ENCODE measurements around the gene C10orf105.

Gene C10orf105

DNA sequence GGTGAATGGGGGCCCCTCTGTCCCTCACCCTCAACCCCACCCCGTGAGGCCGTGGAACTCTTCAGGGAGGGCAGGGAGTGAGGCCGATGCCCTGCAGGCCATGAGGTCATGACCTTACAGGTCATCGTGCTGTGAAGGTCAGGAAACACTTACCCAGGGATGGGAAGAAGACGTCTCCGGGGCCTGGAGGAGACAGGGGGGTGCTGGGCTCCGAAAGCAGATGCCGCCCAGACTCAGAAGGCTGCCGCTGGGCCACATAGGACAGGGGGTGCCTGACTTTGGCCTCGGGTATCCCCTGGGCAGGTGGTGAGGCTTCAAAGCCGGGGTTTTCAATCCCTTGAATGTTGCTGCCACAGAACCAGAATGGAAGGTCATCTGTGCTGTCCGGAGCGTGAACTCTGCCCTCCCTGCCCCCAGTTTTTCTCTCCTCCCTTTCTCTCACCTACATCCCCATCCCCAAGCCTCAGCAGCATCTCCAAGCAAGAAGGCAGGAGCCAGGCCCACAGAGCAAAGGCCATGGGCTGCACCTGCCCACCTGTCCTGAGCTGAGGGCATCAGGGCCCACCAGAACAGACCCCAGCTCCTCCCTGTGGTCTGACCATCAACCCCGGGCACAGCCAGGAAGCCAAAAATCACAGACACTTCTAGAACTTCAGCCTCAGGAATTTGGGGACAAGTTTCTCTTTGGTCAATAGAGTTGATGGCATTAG, 32.1 kb upstream of the C10orf105 start:
- ATAC-seq = no peak

- ATAC-seq = no peak
These were observed 31.4 kb upstream of the C10orf105 start for GRCh38 chr10:71750986-71751385.

GRCh38 chr10:71750124-71750841, 30.7 kb upstream of the C10orf105 start:
- no peak for ATAC-seq

- no peak for ATAC-seq
These were observed 29.8 kb upstream of the C10orf105 start for GRCh38 chr10:71749396-71749795.

GRCh38 chr10:71748671-71749191, 29.2 kb upstream of the C10orf105 start:
- peak; percentile 64 to 74 for ATAC-seq

- ATAC-seq = no peak
These were observed 28.3 kb upstream of the C10orf105 start for GRCh38 chr10:71747551-71748523.

GRCh38 chr10:71747039-71747531, 27.5 kb upstream of the C10orf105 start:
- ATAC-seq = no peak

DNA sequence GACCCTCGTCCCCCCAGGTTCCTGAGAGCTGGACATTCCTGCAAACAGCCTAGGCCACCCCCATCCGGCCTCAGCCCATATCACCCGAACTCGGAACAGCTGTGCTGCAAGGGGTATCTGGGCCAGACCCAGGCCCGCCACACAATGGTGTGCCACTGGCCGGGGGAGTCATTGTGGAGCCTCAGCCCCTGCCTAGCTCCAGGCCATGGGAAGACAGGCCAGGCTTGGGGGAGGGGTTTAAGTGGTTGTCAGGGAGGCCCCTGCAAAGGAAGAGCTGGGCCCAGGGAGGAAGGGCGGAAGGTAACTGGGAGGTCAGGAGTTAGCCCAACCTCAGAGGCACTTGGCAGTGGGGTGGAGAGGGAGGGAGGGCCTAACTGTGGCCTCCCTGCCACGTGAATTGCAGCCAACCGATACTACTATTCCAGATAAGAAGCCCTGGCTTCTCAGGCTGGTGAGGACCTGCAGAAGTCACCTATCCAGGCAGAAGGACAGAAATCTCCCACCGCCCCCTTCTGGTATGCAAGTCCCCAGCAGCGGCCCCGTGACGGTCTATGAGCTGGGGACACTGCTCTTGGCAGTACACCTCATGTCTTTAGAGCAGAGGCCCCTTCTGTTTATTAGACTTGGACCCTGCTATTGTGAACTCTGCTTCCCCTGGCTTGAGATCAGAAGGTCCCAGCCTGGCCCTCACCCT, 26.9 kb upstream of the C10orf105 start:
- no peak for ATAC-seq

DNA sequence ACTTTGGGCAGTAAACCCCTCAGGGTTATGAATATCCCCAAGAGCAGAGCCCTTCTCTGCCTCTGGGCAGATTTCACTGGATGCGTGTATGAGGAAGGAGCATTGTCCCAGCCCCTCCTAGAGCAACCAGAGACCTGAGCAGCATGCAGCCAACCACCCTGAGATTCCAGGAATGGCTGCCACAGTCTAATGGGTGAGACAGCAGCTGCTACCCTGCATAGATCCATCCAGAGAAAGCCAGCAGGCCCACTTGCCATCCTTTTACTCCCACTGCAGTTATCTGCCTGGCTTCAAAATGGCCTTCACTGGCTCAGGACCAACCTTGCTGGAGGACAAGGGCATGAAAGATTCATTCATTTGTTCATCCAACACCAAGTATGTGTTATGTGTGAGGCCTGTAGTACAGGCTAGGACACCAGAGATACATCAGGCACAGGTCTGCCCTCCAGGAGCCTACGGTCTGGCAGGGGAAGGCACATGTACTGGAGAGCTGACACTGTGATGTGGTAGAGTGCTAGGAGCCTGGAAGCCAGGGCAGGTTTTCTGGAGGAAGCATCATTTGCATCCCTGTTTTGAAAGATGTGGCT, 26.2 kb upstream of the C10orf105 start:
- no peak for ATAC-seq

GRCh38 chr10:71744897-71745663, 25.5 kb upstream of the C10orf105 start:
- ATAC-seq = no peak

DNA sequence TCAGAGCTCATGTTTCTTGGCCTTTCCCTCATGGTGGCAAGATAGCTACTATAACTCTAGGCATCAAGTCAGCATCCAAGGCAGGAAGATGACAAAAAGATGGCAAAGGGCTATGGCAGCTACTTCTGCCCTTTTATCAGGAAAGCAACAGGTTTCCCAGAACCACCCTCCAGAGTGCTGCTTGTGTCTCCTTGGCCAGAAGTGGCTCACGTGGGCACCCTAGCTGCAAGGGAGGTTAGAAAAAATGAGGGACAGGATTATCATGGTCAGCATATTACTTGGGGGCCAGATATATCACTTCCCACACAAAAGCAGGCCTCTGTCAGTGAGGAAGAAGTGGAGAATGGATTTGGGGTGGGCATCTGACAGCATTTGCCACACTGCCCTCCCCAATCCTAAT, 24.3 kb upstream of the C10orf105 start:
- ATAC-seq = no peak

DNA sequence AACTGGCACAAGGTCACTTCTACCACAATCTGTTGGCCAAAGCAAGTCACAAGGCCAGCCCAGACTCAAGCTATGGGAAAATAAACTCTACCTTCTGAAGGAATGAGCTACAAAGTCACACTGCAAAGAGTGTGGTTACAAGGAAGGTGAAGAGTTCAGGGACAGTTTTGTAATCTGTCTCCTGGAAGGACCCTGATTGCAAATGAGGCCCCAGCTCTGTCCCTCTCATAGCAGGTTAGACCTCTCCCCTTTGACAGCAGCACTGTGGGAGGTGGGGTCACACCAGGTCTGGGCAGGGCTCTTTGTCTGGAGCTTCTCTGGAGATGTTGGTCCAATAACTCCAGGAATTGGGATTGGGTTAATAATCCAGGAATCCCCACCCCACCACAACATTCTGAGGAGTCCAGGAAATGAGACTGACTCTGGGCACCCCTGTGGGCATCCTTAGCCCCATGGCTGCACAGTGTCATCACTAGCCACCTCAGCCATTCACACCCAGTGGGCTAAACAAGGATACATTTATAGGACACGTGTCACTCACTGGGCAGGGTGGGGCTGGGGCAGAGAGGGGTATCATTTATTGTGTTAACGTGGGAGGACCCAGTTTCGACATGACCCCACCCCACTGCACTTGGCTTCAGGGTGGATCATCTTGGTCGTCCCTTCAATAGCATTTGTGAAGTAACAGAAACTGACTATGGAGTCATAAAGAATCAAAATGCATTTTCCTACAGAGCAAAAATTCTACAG, 23.7 kb upstream of the C10orf105 start:
- no peak for ATAC-seq

DNA sequence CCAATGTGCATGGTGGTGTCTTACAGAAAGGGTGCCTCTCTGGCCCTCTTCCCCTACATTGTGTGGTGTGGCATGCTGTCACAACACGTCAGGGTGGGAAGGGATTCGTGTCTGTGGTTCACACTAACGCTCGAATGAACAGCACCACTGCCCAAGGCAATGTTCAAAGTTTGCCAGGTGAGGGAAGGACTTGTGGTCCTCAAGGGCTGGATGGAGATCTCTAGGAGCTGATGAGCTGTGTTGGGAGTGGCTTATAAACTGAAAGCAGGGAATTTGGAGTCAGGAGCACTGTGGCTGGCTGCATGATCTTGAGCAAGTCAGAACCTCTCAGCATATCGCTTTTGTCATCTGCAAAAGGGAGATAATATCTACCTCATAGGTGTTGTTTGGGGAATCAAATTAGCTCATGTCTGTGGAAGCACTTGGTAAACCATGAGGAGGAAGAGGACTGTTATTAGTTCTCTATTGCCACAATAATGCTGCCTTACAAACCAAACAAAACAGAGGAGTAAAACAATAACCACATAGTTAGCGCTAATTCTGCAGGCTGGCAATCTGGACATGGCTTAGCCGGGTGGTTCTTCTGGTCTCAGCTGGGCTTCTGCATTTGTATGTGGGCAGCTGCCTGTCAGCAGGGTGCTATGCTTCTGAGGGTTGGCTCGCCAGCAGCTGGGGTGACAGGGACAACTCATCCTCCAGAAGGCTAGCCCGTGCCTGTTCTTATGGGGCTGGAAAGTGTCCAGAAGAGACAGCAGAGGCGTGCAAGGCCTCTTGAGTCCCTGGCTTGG, 22.9 kb upstream of the C10orf105 start:
- peak in 1 of 2 donors; percentile 18 for ATAC-seq

DNA sequence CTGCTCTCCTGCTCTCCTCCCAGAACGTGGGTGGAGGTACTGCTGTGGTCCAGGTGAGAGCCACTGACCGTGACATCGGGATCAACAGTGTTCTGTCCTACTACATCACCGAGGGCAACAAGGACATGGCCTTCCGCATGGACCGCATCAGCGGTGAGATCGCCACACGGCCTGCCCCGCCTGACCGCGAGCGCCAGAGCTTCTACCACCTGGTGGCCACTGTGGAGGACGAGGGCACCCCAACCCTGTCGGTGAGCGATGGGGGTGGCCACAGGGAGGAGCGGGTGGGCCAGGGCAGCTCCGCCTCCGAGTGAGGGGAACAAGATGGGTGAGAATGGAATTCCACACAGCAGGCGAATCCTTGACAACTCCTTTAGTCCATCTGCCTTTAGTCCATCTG, 22.1 kb upstream of the C10orf105 start:
- no peak for ATAC-seq

- no peak for ATAC-seq
These were observed 21.5 kb upstream of the C10orf105 start for GRCh38 chr10:71741029-71741428.

DNA sequence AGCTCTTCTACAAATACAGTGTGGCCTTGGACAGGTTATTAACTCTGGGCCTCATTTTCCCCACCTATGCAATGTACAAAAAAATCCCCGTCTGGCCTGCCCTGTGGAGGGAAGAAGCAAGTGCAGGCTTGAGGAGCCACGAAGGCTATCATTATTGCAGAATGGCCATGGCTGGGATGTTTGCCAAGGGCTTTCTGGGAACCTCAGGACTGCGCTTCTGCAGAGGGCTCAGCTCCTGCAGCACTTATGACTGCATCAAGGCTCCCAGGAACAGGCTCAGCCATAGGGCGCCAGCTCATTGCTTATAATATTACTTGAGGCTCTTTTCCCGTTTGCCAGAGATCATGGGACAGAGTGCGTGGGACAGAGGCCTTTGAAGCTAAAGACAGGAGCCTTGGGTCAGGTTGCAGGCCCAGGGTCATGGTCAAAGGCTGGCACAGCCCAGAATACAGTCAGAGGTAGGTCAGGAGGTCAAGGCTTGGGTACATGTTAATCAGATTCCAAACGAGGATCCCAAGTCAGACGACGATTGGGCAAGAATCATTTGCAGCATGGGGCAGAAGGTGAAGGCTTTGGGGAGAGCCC, 20.6 kb upstream of the C10orf105 start:
- no peak for ATAC-seq

GRCh38 chr10:71739358-71739900, 19.9 kb upstream of the C10orf105 start:
- ATAC-seq = no peak

- no peak for ATAC-seq
These were observed 18.2 kb upstream of the C10orf105 start for GRCh38 chr10:71737834-71738197.
